ENCODE results near the gene LHCGR.

LHCGR gene

DNA sequence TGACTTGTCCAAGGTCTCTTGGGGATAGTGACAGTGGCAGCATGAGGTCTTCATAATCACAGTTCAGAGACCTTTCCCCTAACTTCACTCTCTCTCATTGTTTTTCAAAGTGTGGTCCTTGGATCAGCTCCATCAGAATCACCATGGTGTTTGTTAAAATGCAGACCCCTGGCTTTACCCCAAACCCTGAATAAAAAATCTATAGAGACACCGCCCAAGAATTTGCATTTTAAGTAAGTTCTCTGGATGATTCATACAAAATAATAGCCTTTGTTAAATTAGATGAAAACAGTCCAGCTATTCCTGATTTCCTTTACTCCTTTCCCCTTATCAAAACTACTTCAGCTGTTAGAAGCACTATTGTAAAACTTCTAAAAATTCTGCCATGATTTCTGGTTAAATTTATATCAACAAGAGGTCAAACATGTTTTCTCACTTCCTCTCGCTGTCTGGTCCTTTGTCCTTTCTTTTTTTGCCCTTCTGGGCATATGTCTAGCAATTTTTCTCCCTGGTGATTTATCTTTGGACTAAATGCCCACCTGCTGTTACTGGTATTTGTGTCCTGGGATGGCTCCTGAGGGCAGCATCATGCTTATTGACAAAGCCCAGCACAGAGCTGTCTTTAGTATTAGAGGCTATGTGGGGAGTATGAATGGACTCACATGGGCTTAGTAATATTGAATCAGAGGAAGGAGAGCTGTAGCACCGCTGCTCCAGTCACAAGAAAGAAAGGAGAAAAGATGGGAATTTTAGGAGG, 63.4 kb downstream of the LHCGR start:
- no peak overlapping the region for H3K27ac ChIP-seq
- no peak overlapping the region for H3K4me2 ChIP-seq
- H3K4me3 ChIP-seq: no peak overlapping the region

GRCh38 chr2:48685126-48685525, 70.4 kb downstream of the LHCGR start:
- TF ChIP-seq Cebpa-rat (IDR thresholded peaks at IDR 0.05): no peak
- Histone ChIP-seq H3K27me3 (no peaks in the 10 kb centered on the region), H3K36me3 (no peaks in the 10 kb centered on the region), H3K4me1 (0 out of 20 replicates have a peak, but pooled peaks cover 0 to 4% (median 0%) of the 10 kb centered on the region in 10 experiments), H3K9me3 (replicated peaks in 1 of 11) (no peaks in the 10 kb centered on the region), H3K9ac (no peak overlapping the region), H3K4me3 (no peak overlapping the region), H3K27ac (no peak overlapping the region), H4K20me1 (no peaks in the 10 kb centered on the region), H3K4me2 (no peak overlapping the region)

More for the DNA sequence above, 63.4 kb downstream of the LHCGR start:
- no peak overlapping the region for H3K9ac ChIP-seq
- H3K9me3 ChIP-seq (replicated peaks in 1 of 11): no peaks in the 10 kb centered on the region
- H3K4me1 ChIP-seq: no peaks in the 10 kb centered on the region
- H4K20me1 ChIP-seq: no peaks in the 10 kb centered on the region
- H3K36me3 ChIP-seq: no peaks in the 10 kb centered on the region
- TF ChIP-seq Cebpa-rat (IDR thresholded peaks at IDR 0.05): no peak
- H3K27me3 ChIP-seq: no peaks in the 10 kb centered on the region

DNA sequence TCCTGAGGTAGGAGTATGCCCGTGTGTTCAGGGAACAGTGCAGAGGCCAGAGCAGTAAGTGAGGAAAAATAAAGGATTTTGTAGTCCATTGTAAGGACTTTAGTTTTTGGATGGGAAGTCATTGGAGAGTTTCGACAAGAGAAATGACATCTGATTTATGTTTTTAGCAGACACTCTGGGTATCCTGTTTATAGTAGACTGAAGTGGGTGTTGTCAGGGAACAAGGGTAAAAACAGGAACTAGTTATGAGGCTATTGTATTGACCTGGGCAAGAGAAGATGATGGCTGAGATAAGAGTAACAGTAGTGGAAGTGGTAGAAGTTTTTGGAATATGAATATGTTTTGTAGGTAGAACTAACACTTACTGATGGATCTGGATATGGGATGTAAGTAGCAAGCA, 78.1 kb downstream of the LHCGR start:
- H3K4me2 ChIP-seq: no peak overlapping the region

DNA sequence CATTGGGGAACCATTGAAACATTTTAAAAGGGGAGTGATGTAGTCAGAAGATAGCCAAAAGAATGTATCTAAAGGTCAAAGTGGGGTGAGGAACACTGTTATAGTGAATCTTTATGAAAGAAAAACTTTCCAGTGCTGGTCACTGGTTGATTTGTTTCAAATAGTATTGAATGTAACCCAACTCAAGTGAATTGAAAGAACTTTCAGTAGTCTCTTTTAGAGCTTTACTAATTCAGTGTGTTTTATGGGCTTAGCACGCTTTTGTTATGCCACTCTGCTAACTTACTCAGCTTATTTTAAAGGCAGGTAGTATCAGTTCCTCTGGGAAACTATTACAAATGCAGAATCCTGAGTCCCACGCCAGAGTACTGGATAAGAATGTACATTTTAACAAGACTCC, 80.6 kb downstream of the LHCGR start:
- H3K4me2 ChIP-seq: no peak overlapping the region

More for the DNA sequence above, 78.1 kb downstream of the LHCGR start:
- no peak for TF ChIP-seq Cebpa-rat (IDR thresholded peaks at IDR 0.05)
- no peak overlapping the region for H3K27ac ChIP-seq
- no peaks in the 10 kb centered on the region for H3K4me1 ChIP-seq
- H3K36me3 ChIP-seq: no peaks in the 10 kb centered on the region
- H4K20me1 ChIP-seq: no peaks in the 10 kb centered on the region
- H3K4me3 ChIP-seq: no peak overlapping the region
- peaks cover 0 to 11% (median 4%) of the 10 kb centered on the region in 11 experiments; a peak in 8 of 22 replicates for H3K9me3 ChIP-seq (replicated peaks in 1 of 11)
- H3K27me3 ChIP-seq: no peaks in the 10 kb centered on the region
- H3K9ac ChIP-seq: no peak overlapping the region

DNA sequence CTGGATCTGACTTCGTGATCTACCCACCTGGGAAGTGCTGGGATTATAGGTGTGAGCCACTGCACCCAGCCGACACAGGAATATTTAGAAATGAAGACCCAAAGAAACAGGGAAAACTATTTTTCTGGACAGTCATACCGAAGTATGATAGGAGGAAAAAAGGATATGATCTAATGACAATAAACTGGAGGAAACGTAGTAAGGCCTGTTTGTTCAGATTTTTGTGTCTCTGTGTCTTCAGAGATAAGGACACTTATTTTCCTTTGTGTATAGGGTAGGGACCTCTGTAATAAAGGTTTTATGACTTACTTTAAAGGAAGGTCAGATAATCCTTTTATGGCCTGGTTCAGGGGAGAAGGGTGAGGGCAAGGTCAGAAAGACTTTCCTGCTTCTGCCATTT, 81.9 kb downstream of the LHCGR start:
- Histone ChIP-seq H3K4me1 (no peaks in the 10 kb centered on the region; a peak in 1 of 20 replicates), H3K27me3 (no peaks in the 10 kb centered on the region), H3K36me3 (no peaks in the 10 kb centered on the region), H4K20me1 (no peaks in the 10 kb centered on the region), H3K9me3 (replicated peaks in 1 of 11) (peaks cover 0 to 12% (median 4%) of the 10 kb centered on the region in 11 experiments; a peak in 8 of 22 replicates), H3K27ac (no peak overlapping the region), H3K9ac (no peak overlapping the region), H3K4me2 (no peak overlapping the region), H3K4me3 (no peak overlapping the region)
- no peak for TF ChIP-seq Cebpa-rat (IDR thresholded peaks at IDR 0.05)

More for the DNA sequence above, 80.6 kb downstream of the LHCGR start:
- Histone ChIP-seq H3K27me3 (no peaks in the 10 kb centered on the region), H4K20me1 (no peaks in the 10 kb centered on the region), H3K4me3 (no peak overlapping the region), H3K4me1 (no peaks in the 10 kb centered on the region; a peak in 1 of 20 replicates), H3K9me3 (replicated peaks in 1 of 11) (peaks cover 0 to 12% (median 4%) of the 10 kb centered on the region in 11 experiments; a peak in 8 of 22 replicates), H3K36me3 (no peaks in the 10 kb centered on the region), H3K27ac (no peak overlapping the region), H3K9ac (no peak overlapping the region)
- no peak for TF ChIP-seq Cebpa-rat (IDR thresholded peaks at IDR 0.05)

DNA sequence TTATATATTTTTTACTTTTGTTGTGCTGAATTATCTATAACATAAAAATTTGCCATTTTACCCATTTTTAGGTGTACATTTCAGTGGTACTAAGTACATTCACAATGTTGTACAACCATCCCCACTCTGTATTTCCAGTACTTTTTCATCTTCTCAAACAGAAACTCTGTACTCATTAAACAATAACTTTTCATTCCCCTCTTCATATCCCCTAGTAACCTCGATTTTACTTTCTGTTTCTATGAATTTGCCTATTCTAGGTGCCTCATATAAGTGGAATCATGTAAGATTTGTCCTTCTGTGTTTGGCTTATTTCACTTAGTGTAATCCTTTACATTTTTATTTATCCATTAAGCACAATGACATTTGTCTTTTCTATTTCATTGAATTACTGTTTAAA, 86.5 kb downstream of the LHCGR start:
- no peaks in the 10 kb centered on the region for H4K20me1 ChIP-seq
- H3K4me1 ChIP-seq: no peaks in the 10 kb centered on the region; a peak in 1 of 20 replicates
- H3K36me3 ChIP-seq: no peaks in the 10 kb centered on the region
- H3K9ac ChIP-seq: no peak overlapping the region
- H3K27ac ChIP-seq: no peak overlapping the region
- H3K4me3 ChIP-seq: no peak overlapping the region
- H3K4me2 ChIP-seq: no peak overlapping the region
- H3K27me3 ChIP-seq: no peaks in the 10 kb centered on the region
- TF ChIP-seq Cebpa-rat (IDR thresholded peaks at IDR 0.05): no peak
- H3K9me3 ChIP-seq (replicated peaks in 1 of 11): peaks cover 0 to 12% (median 4%) of the 10 kb centered on the region in 11 experiments; a peak in 8 of 22 replicates

GRCh38 chr2:48651158-48651790, 104.2 kb downstream of the LHCGR start:
- Histone ChIP-seq H3K4me1 (no peaks in the 10 kb centered on the region), H3K36me3 (no peaks in the 10 kb centered on the region), H3K27me3 (no peaks in the 10 kb centered on the region), H3K4me2 (no peak overlapping the region), H3K27ac (no peak overlapping the region), H3K9ac (no peak overlapping the region), H4K20me1 (no peaks in the 10 kb centered on the region), H3K4me3 (no peak overlapping the region), H3K9me3 (replicated peaks in 1 of 11) (no peaks in the 10 kb centered on the region)
- TF ChIP-seq Cebpa-rat (IDR thresholded peaks at IDR 0.05): no peak

- peaks cover 0 to 9% (median 5%) of the 10 kb centered on the region in 11 experiments; a peak in 4 of 22 replicates for H3K9me3 ChIP-seq (replicated peaks in 1 of 11)
- no peak overlapping the region for H3K9ac ChIP-seq
Observed at GRCh38 chr2:48638261-48638660, 117.3 kb downstream of the LHCGR start.

More at GRCh38 chr2:48638261-48638660, 117.3 kb downstream of the LHCGR start:
- Histone ChIP-seq H3K4me3 (no peak overlapping the region), H3K27me3 (no peaks in the 10 kb centered on the region; a peak in 1 of 22 replicates), H4K20me1 (no peaks in the 10 kb centered on the region), H3K27ac (no peak overlapping the region), H3K36me3 (no peaks in the 10 kb centered on the region), H3K4me2 (no peak overlapping the region), H3K4me1 (no peaks in the 10 kb centered on the region)
- TF ChIP-seq Cebpa-rat (IDR thresholded peaks at IDR 0.05): no peak
